ENCODE data around the gene CCDC174.

- TF ChIP-seq CTCF (IDR thresholded peaks at IDR 0.05; ENCODE audit: low read length) (no peak), EZH2 (IDR thresholded peaks at IDR 0.05; ENCODE audit: borderline replicate concordance, low read length) (no peak)
These were observed 48.1 kb downstream of the CCDC174 start for GRCh38 chr3:14699643-14700042.
